HL-60 (cell line): ENCODE data around the gene RNF130.
A peak's percentile ranks its signal among the peaks of the same experiment; 100 is the strongest.

Experiments
- DNase-seq, 2 experiments: peaks; one replicate each; pipeline ENCODE4 v3.0.0-alpha.2; 2010 to 2020; ENCODE audit warnings: low read depth in 1 of 2, low spot score in 1 of 2
- H3K27ac ChIP-seq: fragments of 250-450 bp; sonication (Bioruptor Pico); replicated peaks from 2 replicates; pipeline ENCODE4 v1.5.1; 2020; ENCODE audit warnings: mild to moderate bottlenecking, moderate library complexity
- H3K27me3 ChIP-seq: fragments of 250-450 bp; sonication (Bioruptor Pico); 2 replicates; pipeline ENCODE4 v1.5.1; 2021; ENCODE audit warnings: mild to moderate bottlenecking, moderate library complexity; ENCODE audit not compliant: insufficient read depth, poor library complexity, severe bottlenecking
- H3K4me3 ChIP-seq: replicated peaks from 2 replicates; pipeline ENCODE4 v1.5.1; 2011; ENCODE audit warnings: mild to moderate bottlenecking, control low read depth, low read length; ENCODE audit not compliant: insufficient read depth
- GABPA ChIP-seq: IDR thresholded peaks from 2 replicates; pipeline ENCODE4 v1.6.1; 2012; ENCODE audit warnings: low read depth
- POLR2AphosphoS5 ChIP-seq: IDR thresholded peaks from 2 replicates; pipeline ENCODE4 v1.6.1; 2012; ENCODE audit warnings: low read depth
- SPI1 ChIP-seq: IDR thresholded peaks from 2 replicates; pipeline ENCODE4 v1.6.1; 2012; ENCODE audit warnings: low read depth, mild to moderate bottlenecking, borderline replicate concordance
- TF ChIP-seq, protein P1 (sequence below): IDR thresholded peaks from 2 replicates; pipeline ENCODE4 v1.6.1; 2012; ENCODE audit warnings: low read depth; ENCODE audit not compliant: insufficient replicate concordance
- TF ChIP-seq, protein P2 (sequence below): IDR thresholded peaks from one replicate; pipeline ENCODE4 v1.5.1; 2011; ENCODE audit warnings: low read length, control low read depth, inconsistent platforms; ENCODE audit not compliant: insufficient read depth

RNF130 gene

GRCh38 chr5:180093651-180094382, 22.3 kb upstream of the RNF130 start:
- no peak overlapping the region for H3K4me3 ChIP-seq
- H3K27ac ChIP-seq = 0 out of 2 replicates have a peak overlapping the region, but pooled peaks have one; percentile 20
- no peaks in the 10 kb centered on the region for H3K27me3 ChIP-seq
- DNase-seq = peak in 1 of 2 experiments; percentile 90
- TF ChIP-seq, protein P1, sequence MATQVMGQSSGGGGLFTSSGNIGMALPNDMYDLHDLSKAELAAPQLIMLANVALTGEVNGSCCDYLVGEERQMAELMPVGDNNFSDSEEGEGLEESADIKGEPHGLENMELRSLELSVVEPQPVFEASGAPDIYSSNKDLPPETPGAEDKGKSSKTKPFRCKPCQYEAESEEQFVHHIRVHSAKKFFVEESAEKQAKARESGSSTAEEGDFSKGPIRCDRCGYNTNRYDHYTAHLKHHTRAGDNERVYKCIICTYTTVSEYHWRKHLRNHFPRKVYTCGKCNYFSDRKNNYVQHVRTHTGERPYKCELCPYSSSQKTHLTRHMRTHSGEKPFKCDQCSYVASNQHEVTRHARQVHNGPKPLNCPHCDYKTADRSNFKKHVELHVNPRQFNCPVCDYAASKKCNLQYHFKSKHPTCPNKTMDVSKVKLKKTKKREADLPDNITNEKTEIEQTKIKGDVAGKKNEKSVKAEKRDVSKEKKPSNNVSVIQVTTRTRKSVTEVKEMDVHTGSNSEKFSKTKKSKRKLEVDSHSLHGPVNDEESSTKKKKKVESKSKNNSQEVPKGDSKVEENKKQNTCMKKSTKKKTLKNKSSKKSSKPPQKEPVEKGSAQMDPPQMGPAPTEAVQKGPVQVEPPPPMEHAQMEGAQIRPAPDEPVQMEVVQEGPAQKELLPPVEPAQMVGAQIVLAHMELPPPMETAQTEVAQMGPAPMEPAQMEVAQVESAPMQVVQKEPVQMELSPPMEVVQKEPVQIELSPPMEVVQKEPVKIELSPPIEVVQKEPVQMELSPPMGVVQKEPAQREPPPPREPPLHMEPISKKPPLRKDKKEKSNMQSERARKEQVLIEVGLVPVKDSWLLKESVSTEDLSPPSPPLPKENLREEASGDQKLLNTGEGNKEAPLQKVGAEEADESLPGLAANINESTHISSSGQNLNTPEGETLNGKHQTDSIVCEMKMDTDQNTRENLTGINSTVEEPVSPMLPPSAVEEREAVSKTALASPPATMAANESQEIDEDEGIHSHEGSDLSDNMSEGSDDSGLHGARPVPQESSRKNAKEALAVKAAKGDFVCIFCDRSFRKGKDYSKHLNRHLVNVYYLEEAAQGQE = no peak
- peak; percentile 81; the same call in 1 of the 2 replicates for TF ChIP-seq POLR2AphosphoS5
- TF ChIP-seq GABPA = no peak; the same call in 1 of the 2 replicates
- TF ChIP-seq, protein P2, sequence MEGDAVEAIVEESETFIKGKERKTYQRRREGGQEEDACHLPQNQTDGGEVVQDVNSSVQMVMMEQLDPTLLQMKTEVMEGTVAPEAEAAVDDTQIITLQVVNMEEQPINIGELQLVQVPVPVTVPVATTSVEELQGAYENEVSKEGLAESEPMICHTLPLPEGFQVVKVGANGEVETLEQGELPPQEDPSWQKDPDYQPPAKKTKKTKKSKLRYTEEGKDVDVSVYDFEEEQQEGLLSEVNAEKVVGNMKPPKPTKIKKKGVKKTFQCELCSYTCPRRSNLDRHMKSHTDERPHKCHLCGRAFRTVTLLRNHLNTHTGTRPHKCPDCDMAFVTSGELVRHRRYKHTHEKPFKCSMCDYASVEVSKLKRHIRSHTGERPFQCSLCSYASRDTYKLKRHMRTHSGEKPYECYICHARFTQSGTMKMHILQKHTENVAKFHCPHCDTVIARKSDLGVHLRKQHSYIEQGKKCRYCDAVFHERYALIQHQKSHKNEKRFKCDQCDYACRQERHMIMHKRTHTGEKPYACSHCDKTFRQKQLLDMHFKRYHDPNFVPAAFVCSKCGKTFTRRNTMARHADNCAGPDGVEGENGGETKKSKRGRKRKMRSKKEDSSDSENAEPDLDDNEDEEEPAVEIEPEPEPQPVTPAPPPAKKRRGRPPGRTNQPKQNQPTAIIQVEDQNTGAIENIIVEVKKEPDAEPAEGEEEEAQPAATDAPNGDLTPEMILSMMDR = no peak
- peak; percentile 91 for TF ChIP-seq SPI1

GRCh38 chr5:180093241-180093640, 21.7 kb upstream of the RNF130 start:
- TF ChIP-seq GABPA = no peak
- no peak for TF ChIP-seq POLR2AphosphoS5
- Histone ChIP-seq H3K27ac (no peak overlapping the region), H3K27me3 (no peaks in the 10 kb centered on the region), H3K4me3 (no peak overlapping the region)
- DNase-seq = no peak

- DNase-seq = peak in 1 of 2 experiments; percentile 67
Measured at GRCh38 chr5:180090769-180091546, 19.4 kb upstream of the RNF130 start.

More at GRCh38 chr5:180090769-180091546, 19.4 kb upstream of the RNF130 start:
- Histone ChIP-seq H3K4me3 (no peak overlapping the region), H3K27ac (no peak overlapping the region), H3K27me3 (no peaks in the 10 kb centered on the region)
- TF ChIP-seq POLR2AphosphoS5 = no peak
- TF ChIP-seq SPI1 = no peak
- TF ChIP-seq, protein P2 = no peak
- TF ChIP-seq, protein P1 = no peak
- TF ChIP-seq GABPA = no peak
